ENCODE measurements around the gene CYFIP2. TPM values are rescaled to one million over a fixed set of nuclear protein-coding genes. Genes with fewer than 3 reads are reported as not detected.

CYFIP2 gene
- total RNA-seq, 2 donors from 2014 or later, result 29.3 to 33.4 TPM

- Histone ChIP-seq H3K9ac (ENCODE audit: extremely low read depth, low read length, poor library complexity, severe bottlenecking) (no peak overlapping the region), H3K27me3 (ENCODE audit: control insufficient read depth, insufficient read depth, low read length, poor library complexity, severe bottlenecking) (no peaks in the 10 kb centered on the region), H3K4me3 (ENCODE audit: low read length) (no peak overlapping the region), H3K9me3 (ENCODE audit: control insufficient read depth, low read length) (no peaks in the 10 kb centered on the region), H3K36me3 (ENCODE audit: control insufficient read depth, insufficient read depth, low read length) (no peaks in the 10 kb centered on the region), H3K27ac (ENCODE audit: low read depth, low read length) (no peak overlapping the region), H3K4me1 (ENCODE audit: control insufficient read depth, insufficient read depth, low read length) (no peaks in the 10 kb centered on the region)
- Mint-ChIP-seq H3K4me1 (no peaks in the 10 kb centered on the region), H3K4me3 (no peak overlapping the region), H3K27me3 (ENCODE audit: insufficient read depth) (no peaks in the 10 kb centered on the region), H3K27ac (no peak overlapping the region), H3K36me3 (ENCODE audit: low read depth) (no peaks in the 10 kb centered on the region), H3K9me3 (no peaks in the 10 kb centered on the region)
- DNase-seq, result no peak
- no peak for TF ChIP-seq CTCF (conservative IDR thresholded peaks at IDR 0.05)
- WGBS, 2 experiments (ENCODE audit: insufficient coverage in 1 of 2, insufficient read length in 1 of 2), result 76 to 78% methylated on average over 4 of the region's 4 CpGs
Observed at GRCh38 chr5:157444224-157444623, 178.3 kb downstream of the CYFIP2 start.

Other genes with a start within 250 kb of the CYFIP2 start
- under 1 TPM; 0.59 to 0.60 TPM for gene HAVCR1, start 207.0 kb upstream of the CYFIP2 start, total RNA-seq
- gene HAVCR2, start 157.1 kb upstream of the CYFIP2 start, total RNA-seq, result under 1 TPM; 0.33 to 0.35 TPM
- gene MED7, start 123.3 kb upstream of the CYFIP2 start, total RNA-seq, result 10 to 100 TPM; 14.8 to 19.1 TPM
- gene GARIN3, start 99.9 kb upstream of the CYFIP2 start, total RNA-seq, result not detected
- under 1 TPM; 0.31 to 0.38 TPM for gene ITK, start 85.3 kb upstream of the CYFIP2 start, total RNA-seq
- not detected for gene NIPAL4, start 194.1 kb downstream of the CYFIP2 start, total RNA-seq